Natural killer cell (primary cell): ENCODE results near the gene ATP6V1D. TPM values are rescaled to one million over a fixed set of nuclear protein-coding genes. Genes with fewer than 3 reads are reported as not detected.

Experiments used
- total RNA-seq, 4 donors: library from RNA; stranded (reverse); fragments of 120-200 nt in 1 of 4; gene quantifications; one replicate each; pipeline versions ENCODE4 v1.2.3 to v1.2.4, GENCODE V29; 2013 to 2022

The ATP6V1D gene
- total RNA-seq, 3 donors from 2014 or later (not counting 1 experiment from before 2014, with no cell fraction given): 61.9 to 77.5 (median 70.0) TPM

Other genes with a start within 250 kb of the ATP6V1D start
- not detected for gene GARIN2, start 170.4 kb downstream of the ATP6V1D start, total RNA-seq
- 1 to 10 TPM; 4.3 to 7.3 (median 6.5) TPM for gene PALS1, start 118.4 kb downstream of the ATP6V1D start, total RNA-seq
- 10 to 100 TPM; 31.6 to 37.7 (median 33.2) TPM for gene EIF2S1, start 524 bp upstream of the ATP6V1D start, total RNA-seq
- gene PLEK2, start 52.4 kb upstream of the ATP6V1D start, total RNA-seq: not detected
- gene TMEM229B, start 128.9 kb upstream of the ATP6V1D start, total RNA-seq: 10 to 100 TPM; 28.3 to 51.3 (median 49.9) TPM
- gene PLEKHH1, start 173.5 kb upstream of the ATP6V1D start, total RNA-seq: not detected
- gene PIGH, start 240.5 kb upstream of the ATP6V1D start, total RNA-seq: 10 to 100 TPM; 50.9 to 56.0 (median 54.5) TPM